Panc1 (cell line): ENCODE results near the gene CKAP2L. TPM values are rescaled to one million over a fixed set of nuclear protein-coding genes. Genes with fewer than 3 reads are reported as not detected.

Experiments
- ATAC-seq: fragments of 200-7000 bp; cut with Tn5 transposase; 2 replicates; pipeline ENCODE4 v1.9.1; 2020; ENCODE audit warnings: mild to moderate bottlenecking, moderate library complexity
- BruUV-seq: library from RNA; stranded (reverse); fragments of 400-500 nt; replicated peaks from 2 replicates; lab custom pipeline; 2021; lab: Mats Ljungman, UMichigan
- CTCF ChIA-PET: fragments of 300-600 bp; sonication (Branson Sonifier 250); formaldehyde crosslinking; loops from one replicate; lab custom pipeline; 2022; ENCODE audit warnings: antibody characterized with exemption; lab: Charles Lee
- POLR2A ChIA-PET: fragments of 300-600 bp; sonication (Branson Sonifier 250); formaldehyde crosslinking; loops from one replicate; lab custom pipeline; 2022; ENCODE audit warnings: antibody characterized with exemption; lab: Charles Lee
- DNase-seq: peaks from one replicate; pipeline ENCODE4 v3.0.0-alpha.2; 2010; ENCODE audit warnings: low read depth, low spot score
- H3K27ac ChIP-seq: 2 replicates; pipeline ENCODE4 v1.5.1; 2011; ENCODE audit warnings: mild to moderate bottlenecking, low read length, inconsistent platforms
- H3K27me3 ChIP-seq: fragments of 200-500 bp; sonication (Bioruptor generic); 2 replicates; pipeline ENCODE4 v1.6.0; 2014; ENCODE audit warnings: low read length, inconsistent platforms; ENCODE audit not compliant: control insufficient read depth, insufficient read depth
- H3K36me3 ChIP-seq: fragments of 200-500 bp; sonication (Bioruptor generic); 2 replicates; pipeline ENCODE4 v1.5.1; 2014; ENCODE audit warnings: inconsistent platforms, mild to moderate bottlenecking, low read length, moderate library complexity; ENCODE audit not compliant: control insufficient read depth, insufficient read depth
- H3K4me1 ChIP-seq: 2 replicates; pipeline ENCODE4 v1.5.1; 2011; ENCODE audit warnings: inconsistent platforms, mild to moderate bottlenecking, low read length, moderate library complexity; ENCODE audit not compliant: control insufficient read depth, insufficient read depth
- H3K4me3 ChIP-seq, 2 experiments: 2 replicates each; pipeline ENCODE4 v1.5.1; 2011 to 2012; ENCODE audit warnings: low read depth in 2 of 2, low read length in 2 of 2, mild to moderate bottlenecking in 2 of 2, inconsistent platforms in 1 of 2, moderate library complexity in 1 of 2
- H3K9me3 ChIP-seq: fragments of 200-500 bp; sonication (Bioruptor generic); 2 replicates; pipeline ENCODE4 v1.5.1; 2014; ENCODE audit warnings: low read depth, mild to moderate bottlenecking, inconsistent platforms, low read length, moderate library complexity; ENCODE audit not compliant: control insufficient read depth, insufficient read depth
- CTCF ChIP-seq: fragments of 450-650 bp; IDR thresholded peaks from 2 replicates; pipeline ENCODE4 v1.5.1; 2017; ENCODE audit warnings: mild to moderate bottlenecking
- POLR2AphosphoS5 ChIP-seq: IDR thresholded peaks from 2 replicates; pipeline ENCODE4 v1.6.1; 2012; ENCODE audit warnings: mild to moderate bottlenecking, low read depth, low read length, moderate library complexity
- REST ChIP-seq, 2 experiments: IDR thresholded peaks; 2 replicates each; pipeline ENCODE4 v1.6.1; 2011 to 2012; ENCODE audit warnings: low read depth in 2 of 2, control low read depth in 1 of 2, low read length in 1 of 2, mild to moderate bottlenecking in 1 of 2, moderate library complexity in 1 of 2; ENCODE audit not compliant: insufficient read depth in 1 of 2
- SIN3A ChIP-seq: IDR thresholded peaks from 2 replicates; pipeline ENCODE4 v1.6.1; 2012; ENCODE audit warnings: low read depth, mild to moderate bottlenecking, low read length, moderate library complexity, borderline replicate concordance; ENCODE audit not compliant: insufficient read depth
- TCF7L2 ChIP-seq: IDR thresholded peaks from 2 replicates; pipeline ENCODE4 v1.6.1; 2011; ENCODE audit warnings: mild to moderate bottlenecking, low read depth, low read length, inconsistent platforms
- in situ Hi-C: cut with HindIII; loops from 2 replicates; pipeline ENCODE4 v1.10.0; 2016; ENCODE audit warnings: low sequenced_read_pairs, low pct_unique_long_range_greater_than_20kb
- intact Hi-C: fragments of 100-400 bp; cut with micrococcal nuclease; formaldehyde crosslinking; loops from one replicate; pipeline ENCODE4 v1.10.0; 2022; ENCODE audit not compliant: unreplicated experiment
- total RNA-seq: library from RNA; stranded (reverse); gene quantifications from one replicate; pipeline ENCODE4 v1.2.1, GENCODE V29; 2021; ENCODE audit not compliant: unreplicated experiment

Gene CKAP2L
- total RNA-seq, 1 experiment from 2014 or later: 27.0 TPM

DNA sequence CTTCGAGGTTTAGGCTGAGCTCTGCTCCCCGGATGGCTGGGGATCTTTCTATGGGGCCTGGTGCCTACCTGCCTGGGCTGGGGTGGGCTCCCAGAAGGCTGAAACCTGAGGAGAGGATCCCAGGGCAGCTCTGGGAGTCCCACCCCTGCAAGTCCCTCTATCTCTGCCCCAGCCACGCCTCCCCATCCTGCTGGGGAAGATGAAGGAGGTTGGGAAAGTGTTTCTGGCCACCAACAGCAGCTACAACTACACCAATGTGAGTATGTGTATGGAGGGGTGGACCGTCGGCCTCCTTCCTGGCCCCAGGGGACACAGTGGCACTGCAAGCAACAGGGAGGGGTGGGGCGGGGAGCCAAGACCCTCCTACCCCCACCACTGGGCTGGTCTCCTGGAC is 40.9 kb downstream of the CKAP2L start:
- ChIA-PET POLR2A (interaction anchor here (0.7 kb wide), 1 partner anchor 25 kb away, joined by 8 read pairs; no protein-coding TSS in a partner anchor), CTCF (interaction anchor here (0.6 to 5.2 kb wide), 3 partner anchors 97 to 123 kb away, joined by 3 to 38 read pairs (median 5); no protein-coding TSS in a partner anchor)
- in situ Hi-C loops: no loop called here

More for the DNA sequence above, 40.9 kb downstream of the CKAP2L start:
- no peaks in the 10 kb centered on the region for H3K36me3 ChIP-seq
- no peaks in the 10 kb centered on the region for H3K9me3 ChIP-seq
- H3K27ac ChIP-seq: no peak overlapping the region
- ATAC-seq (no peak), DNase-seq (no peak)
- no TSS peak for BruUV-seq
- H3K4me3 ChIP-seq: no peak overlapping the region
- intact Hi-C loops: no loop called here
- peaks cover 4% of the 10 kb centered on the region; the same call in 1 of the 2 replicates for H3K4me1 ChIP-seq
- no peaks in the 10 kb centered on the region for H3K27me3 ChIP-seq
- TF ChIP-seq TCF7L2 (no peak), REST (IDR thresholded peaks at IDR 0.05; ENCODE audit: insufficient read depth in 1 of 2, low read depth in 2 of 2, low read length in 1 of 2) (no peak), CTCF (no peak), POLR2AphosphoS5 (no peak), SIN3A (no peak)
